Testis (tissue), 3 donors: Measurements from ENCODE around the gene EDN3. TPM values are rescaled to one million over a fixed set of nuclear protein-coding genes. Genes with fewer than 3 reads are reported as not detected.

Experiments used
- DNase-seq: peaks from one replicate; pipeline ENCODE4 v3.0.0-alpha.2; 2019
- H3K27ac ChIP-seq, 2 donors: fragments of 200-600 bp; sonication (generic); one replicate each; pipeline ENCODE4 v1.5.1; 2019
- H3K27me3 ChIP-seq: fragments of 200-600 bp; sonication (generic); one replicate; pipeline ENCODE4 v1.5.1; 2019
- H3K36me3 ChIP-seq: fragments of 200-600 bp; sonication (generic); one replicate; pipeline ENCODE4 v1.5.1; 2017; ENCODE audit warnings: low read depth; ENCODE audit errors: missing control alignments
- H3K4me1 ChIP-seq: fragments of 200-600 bp; sonication (generic); one replicate; pipeline ENCODE4 v1.5.1; 2019
- H3K4me3 ChIP-seq, 2 donors: fragments of 200-600 bp; sonication (generic); one replicate each; pipeline ENCODE4 v1.5.1; 2017 to 2019
- H3K9me3 ChIP-seq: fragments of 200-600 bp; sonication (generic); one replicate; pipeline ENCODE4 v1.5.1; 2017
- POLR2A ChIP-seq: fragments of 450-650 bp; IDR thresholded peaks from one replicate; pipeline ENCODE4 v1.6.1; 2017; ENCODE audit warnings: antibody characterized with exemption, mild to moderate bottlenecking, moderate library complexity
- WGBS, 2 donors: methylation state at CpG; one replicate each; pipeline ENCODE4 v1.1.5; 2018; 5-methylcytosine and 5-hydroxymethylcytosine counted together
- intact Hi-C: fragments of 100-400 bp; cut with DNase I; formaldehyde crosslinking; loops from one replicate; pipeline ENCODE4 v1.15.1; 2023; ENCODE audit warnings: low total_unique reads
- polyA plus RNA-seq: library from polyadenylated mRNA; stranded (reverse); fragments of 350-450 nt; fragmentation: Illumina TruSeq; extraction: RNeasy Lipid Tissue Mini Kit (QIAGEN cat#74804); gene quantifications from one replicate; pipeline ENCODE4 v1.2.3, GENCODE V29; 2014; ENCODE audit warnings: low read depth, low replicate concordance; ENCODE audit not compliant: insufficient read depth
- total RNA-seq, 2 donors: library from RNA; depleted of rRNA; stranded (reverse); fragments of >200 nt; gene quantifications; one replicate each; pipeline ENCODE4 v1.2.3, GENCODE V29; 2016
- TF ChIP-seq, protein P1 (sequence below), 3 experiments: fragments of 450-650 bp in 2 of 3; fragments of 200-600 bp in 1 of 3; sonication (generic) in 1 of 3; IDR thresholded peaks; one replicate each; pipeline ENCODE4 v1.5.1; 2016 to 2019; ENCODE audit warnings: antibody characterized with exemption in 3 of 3, mild to moderate bottlenecking in 2 of 3, moderate library complexity in 1 of 3

Gene EDN3
- total and polyA plus RNA-seq, 3 donors from 2014 or later: 2.9 to 5.2 (median 3.4) TPM

DNA sequence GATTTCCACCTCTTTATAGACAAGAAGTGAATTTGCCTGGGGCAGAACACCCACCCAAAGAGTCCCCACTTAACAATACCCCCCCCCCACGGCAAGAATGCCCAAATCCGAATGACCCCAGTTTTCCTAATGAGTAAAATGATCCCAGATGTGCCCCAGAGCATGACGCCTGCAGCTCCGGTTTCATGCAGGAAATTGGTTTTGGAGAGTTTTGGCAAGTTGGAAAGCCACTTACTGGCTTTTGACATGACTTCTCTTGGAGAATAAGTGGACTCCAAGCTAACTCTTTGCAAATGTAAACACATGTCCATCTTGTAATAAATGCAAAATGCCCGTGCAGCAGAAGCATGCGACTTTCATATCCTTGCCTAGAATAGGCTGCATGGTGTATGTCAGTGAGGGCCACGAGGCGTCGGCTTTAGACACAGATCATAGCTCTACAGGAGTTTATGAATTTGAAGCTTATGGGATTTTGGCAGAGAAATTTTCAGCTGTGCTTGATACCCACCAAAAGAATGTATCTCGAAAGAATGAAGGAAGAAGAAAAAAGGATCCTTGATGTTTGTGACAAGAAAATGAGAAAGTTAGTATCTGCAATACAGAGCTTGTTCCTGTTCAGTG is 24.2 kb downstream of the EDN3 start:
- Histone ChIP-seq H3K27me3 (no peaks in the 10 kb centered on the region), H3K36me3 (no peaks in the 10 kb centered on the region), H3K4me1 (no peaks in the 10 kb centered on the region), H3K9me3 (no peaks in the 10 kb centered on the region), H3K4me3 (no peak overlapping the region), H3K27ac (no peak overlapping the region)
- DNase-seq: no peak
- WGBS, 2 donors: 80 to 84% methylated on average over 10 of the region's 10 CpGs
- TF ChIP-seq POLR2A: no peak
- TF ChIP-seq, protein P1, sequence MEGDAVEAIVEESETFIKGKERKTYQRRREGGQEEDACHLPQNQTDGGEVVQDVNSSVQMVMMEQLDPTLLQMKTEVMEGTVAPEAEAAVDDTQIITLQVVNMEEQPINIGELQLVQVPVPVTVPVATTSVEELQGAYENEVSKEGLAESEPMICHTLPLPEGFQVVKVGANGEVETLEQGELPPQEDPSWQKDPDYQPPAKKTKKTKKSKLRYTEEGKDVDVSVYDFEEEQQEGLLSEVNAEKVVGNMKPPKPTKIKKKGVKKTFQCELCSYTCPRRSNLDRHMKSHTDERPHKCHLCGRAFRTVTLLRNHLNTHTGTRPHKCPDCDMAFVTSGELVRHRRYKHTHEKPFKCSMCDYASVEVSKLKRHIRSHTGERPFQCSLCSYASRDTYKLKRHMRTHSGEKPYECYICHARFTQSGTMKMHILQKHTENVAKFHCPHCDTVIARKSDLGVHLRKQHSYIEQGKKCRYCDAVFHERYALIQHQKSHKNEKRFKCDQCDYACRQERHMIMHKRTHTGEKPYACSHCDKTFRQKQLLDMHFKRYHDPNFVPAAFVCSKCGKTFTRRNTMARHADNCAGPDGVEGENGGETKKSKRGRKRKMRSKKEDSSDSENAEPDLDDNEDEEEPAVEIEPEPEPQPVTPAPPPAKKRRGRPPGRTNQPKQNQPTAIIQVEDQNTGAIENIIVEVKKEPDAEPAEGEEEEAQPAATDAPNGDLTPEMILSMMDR (IDR thresholded peaks at IDR 0.05): no peak
- intact Hi-C loops: no loop called here

DNA sequence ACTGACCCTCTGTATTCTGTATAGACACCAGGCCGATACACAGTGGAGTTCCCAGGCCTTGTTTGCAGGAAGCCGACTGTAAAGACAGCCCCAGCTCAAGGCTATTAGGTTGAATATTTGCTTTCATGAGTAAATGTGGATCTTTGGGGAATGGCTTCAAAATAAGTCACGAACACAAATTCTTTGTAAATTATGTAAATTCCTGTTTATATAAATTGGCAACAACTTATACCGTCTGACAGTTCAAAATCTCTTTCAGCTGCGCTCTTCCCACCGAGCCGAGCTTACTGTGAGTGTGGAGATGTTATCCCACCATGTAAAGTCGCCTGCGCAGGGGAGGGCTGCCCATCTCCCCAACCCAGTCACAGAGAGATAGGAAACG is 24.7 kb downstream of the EDN3 start:
- H3K27me3 ChIP-seq: no peaks in the 10 kb centered on the region
- H3K4me3 ChIP-seq: no peak overlapping the region
- WGBS, 2 donors: 86 to 90% methylated on average over 10 of the region's 10 CpGs
- H3K36me3 ChIP-seq: no peaks in the 10 kb centered on the region
- DNase-seq: no peak
- TF ChIP-seq POLR2A: no peak
- TF ChIP-seq, protein P1 (IDR thresholded peaks at IDR 0.05): no peak
- no peak overlapping the region for H3K27ac ChIP-seq
- no peaks in the 10 kb centered on the region for H3K9me3 ChIP-seq
- intact Hi-C loops: no loop called here
- no peaks in the 10 kb centered on the region for H3K4me1 ChIP-seq

DNA sequence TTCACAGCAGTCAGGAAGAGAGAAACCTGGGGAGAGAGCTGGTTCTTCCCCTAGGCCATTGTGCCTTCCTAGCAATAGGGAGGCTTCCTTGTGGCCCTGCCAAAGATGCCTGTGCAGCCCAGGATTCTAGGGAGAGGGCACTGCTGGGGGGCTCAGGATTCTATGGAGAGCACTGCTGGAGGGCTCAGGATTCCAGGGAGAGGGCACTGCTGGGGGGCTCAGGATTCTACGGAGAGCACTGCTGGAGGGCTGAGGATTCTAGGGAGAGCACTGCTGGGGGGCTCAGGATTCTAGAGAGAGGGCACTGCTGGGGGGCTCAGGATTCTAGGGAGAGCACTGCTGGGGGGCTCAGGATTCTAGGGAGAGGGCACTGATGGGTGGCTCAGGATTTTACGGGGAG is 25.8 kb downstream of the EDN3 start:
- Histone ChIP-seq H3K4me1 (no peaks in the 10 kb centered on the region), H3K36me3 (no peaks in the 10 kb centered on the region), H3K27ac (no peak overlapping the region), H3K4me3 (no peak overlapping the region), H3K27me3 (no peaks in the 10 kb centered on the region), H3K9me3 (no peaks in the 10 kb centered on the region)
- no peak for TF ChIP-seq POLR2A
- TF ChIP-seq, protein P1 (IDR thresholded peaks at IDR 0.05): no peak
- no peak for DNase-seq
- 92 to 96% methylated on average over 2 of the region's 2 CpGs for WGBS, 2 donors
- intact Hi-C loops: no loop called here

DNA sequence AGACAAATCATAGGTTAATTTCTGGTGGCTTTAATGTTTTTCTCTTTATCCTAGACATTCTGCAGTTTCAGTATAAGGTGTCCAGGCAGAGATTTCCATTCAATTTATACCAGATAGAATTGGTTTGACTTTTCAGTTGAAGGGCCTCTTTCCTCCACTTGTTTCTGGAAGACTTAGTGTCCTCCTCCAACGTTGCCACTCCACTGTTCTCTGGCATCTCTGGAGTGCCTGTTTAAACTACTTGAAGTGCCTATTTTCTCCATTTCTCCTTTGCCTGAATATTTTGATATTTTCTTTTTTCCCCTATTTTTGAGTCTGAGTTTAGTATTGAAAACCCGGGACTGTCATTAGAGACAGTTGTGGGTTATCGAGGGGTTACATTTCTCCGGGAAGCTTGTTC is 27.7 kb downstream of the EDN3 start:
- no peaks in the 10 kb centered on the region for H3K4me1 ChIP-seq
- H3K27me3 ChIP-seq: no peaks in the 10 kb centered on the region
- intact Hi-C loops: no loop called here
- no peak overlapping the region for H3K4me3 ChIP-seq
- H3K27ac ChIP-seq: no peak overlapping the region
- no peaks in the 10 kb centered on the region for H3K36me3 ChIP-seq
- no peak for TF ChIP-seq POLR2A
- TF ChIP-seq, protein P1 (IDR thresholded peaks at IDR 0.05): no peak
- no peak for DNase-seq
- no peaks in the 10 kb centered on the region for H3K9me3 ChIP-seq
- 85 to 91% methylated on average over 4 of the region's 4 CpGs for WGBS, 2 donors

DNA sequence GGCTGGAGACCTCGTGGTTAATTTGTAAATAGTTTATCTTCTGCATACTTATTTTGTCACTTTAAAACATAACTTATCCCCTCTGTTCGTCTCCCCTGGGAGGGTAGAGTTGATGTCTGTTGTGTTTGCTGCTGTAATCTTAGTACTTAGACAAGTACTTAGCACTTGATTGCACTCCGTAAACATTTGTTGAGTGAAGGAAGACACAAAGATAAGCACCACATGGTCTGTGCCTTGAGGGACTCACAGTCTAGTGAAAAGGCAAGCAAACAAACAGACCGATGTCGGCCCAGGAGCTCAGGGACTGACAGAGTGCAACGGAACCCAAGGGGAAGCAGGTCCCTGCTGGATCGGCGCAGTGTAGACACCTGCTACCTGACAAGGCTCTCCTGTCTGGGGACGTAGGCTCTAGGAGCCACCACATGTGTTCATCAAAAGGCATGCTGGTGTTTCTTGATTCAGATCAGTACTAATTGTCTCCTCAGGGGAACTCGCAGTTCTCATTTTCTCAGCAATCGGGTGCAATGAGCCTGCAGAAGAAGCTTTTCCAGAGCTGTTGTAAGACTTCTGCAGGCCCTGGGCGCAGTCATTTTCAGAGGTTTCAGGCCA is 31.4 kb downstream of the EDN3 start:
- no peak for DNase-seq
- Histone ChIP-seq H3K9me3 (no peaks in the 10 kb centered on the region), H3K27me3 (no peaks in the 10 kb centered on the region), H3K36me3 (no peaks in the 10 kb centered on the region), H3K4me3 (no peak overlapping the region), H3K27ac (no peak overlapping the region), H3K4me1 (no peaks in the 10 kb centered on the region)
- WGBS, 2 donors: 75 to 78% methylated on average over 12 of the region's 12 CpGs
- intact Hi-C loops: no loop called here
- TF ChIP-seq, protein P1 (IDR thresholded peaks at IDR 0.05): no peak
